NCI-H128 (cell line): ENCODE results near the gene TNNI3.
"Not testable (repeated sequence)": the region's sequence is repeated elsewhere in the genome, so short reads cannot be mapped to it uniquely, and the experiment has no call there.

ENCODE experiments used
- DNase-seq: peaks from one replicate; lab custom pipeline; 2025; ENCODE audit not compliant: unreplicated experiment; lab: John Stamatoyannopoulos, UW

The TNNI3 gene

GRCh38 chr19:55173186-55173713, 15.7 kb upstream of the TNNI3 start:
- no peak for DNase-seq

DNA sequence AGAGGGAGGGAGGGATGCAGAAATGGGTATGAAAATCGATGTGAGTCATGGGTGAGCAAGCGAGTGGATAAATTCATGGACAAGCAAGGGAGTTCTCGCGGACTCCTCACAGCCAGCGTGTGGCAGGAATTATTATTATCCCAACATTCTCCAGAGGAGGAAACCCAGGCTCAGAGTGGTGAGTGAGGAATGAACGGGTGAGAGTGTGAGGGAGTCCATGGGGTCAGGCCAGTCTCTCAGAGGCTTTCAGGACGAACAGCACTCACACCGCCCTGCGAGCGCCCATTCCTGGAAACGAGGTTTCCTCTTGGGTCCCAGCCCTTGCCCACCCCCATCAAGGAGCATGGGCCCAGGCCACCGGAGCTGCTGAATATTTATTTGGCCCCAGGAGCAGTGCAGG, 15.2 kb upstream of the TNNI3 start:
- DNase-seq = no peak

DNA sequence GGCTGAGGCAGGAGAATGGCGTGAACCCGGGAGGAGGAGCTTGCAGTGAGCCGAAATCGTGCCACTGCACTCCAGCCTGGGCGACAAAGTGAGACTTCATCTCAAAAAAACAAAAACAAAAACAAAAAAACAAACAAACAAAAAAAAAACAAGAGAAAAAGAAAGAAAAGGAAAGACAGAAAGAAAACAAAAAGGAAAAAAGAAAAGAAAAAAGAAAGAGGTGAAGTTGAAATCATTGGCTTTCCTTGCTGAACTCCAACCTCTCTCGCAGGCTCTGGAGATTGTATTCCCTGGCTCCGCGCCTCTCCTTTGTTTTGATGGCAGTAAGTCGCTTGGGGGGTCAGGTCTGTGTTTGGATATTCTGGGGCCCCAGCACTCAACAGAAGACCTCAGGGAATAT, 14.8 kb upstream of the TNNI3 start:
- not testable (repeated sequence) for DNase-seq

DNA sequence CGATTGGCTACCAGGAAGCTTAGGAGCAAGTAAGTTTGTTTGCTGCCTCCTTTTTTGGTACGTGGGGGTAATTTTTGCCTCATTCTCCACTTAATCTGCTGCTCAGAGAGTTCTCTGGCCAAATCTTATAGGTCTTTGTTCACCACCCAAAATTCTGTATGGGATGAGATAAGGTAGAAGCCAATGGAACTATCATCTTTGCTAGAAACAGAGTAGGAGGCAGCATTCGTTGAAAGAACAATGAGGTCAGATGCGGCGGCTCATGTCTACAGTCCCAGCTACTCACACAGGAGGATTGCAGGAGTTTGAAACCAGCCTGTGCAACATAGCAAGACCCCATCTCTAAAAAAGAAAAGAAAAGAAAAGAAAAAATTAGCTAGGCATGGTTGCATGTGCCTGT, 13.9 kb upstream of the TNNI3 start:
- DNase-seq = no peak

DNA sequence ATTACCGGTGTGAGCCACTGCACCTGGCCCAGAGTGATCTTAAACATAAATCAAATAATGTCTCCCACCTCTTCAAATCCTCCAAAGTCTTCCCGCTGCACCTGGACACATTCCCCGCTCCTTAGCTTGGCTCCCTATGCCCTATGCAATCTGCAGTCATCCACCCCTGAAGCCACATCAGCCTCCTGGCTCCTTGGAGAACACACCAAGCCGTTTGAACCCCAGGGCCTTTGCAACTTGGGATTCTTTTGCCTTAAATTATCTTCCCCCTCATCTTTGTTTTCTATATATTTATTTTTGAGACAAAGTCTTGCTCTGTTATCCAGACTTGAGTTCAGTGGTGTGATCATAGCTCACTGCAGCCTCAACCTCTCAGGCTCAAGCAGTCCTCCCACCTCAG, 11.6 kb upstream of the TNNI3 start:
- DNase-seq = no peak

DNA sequence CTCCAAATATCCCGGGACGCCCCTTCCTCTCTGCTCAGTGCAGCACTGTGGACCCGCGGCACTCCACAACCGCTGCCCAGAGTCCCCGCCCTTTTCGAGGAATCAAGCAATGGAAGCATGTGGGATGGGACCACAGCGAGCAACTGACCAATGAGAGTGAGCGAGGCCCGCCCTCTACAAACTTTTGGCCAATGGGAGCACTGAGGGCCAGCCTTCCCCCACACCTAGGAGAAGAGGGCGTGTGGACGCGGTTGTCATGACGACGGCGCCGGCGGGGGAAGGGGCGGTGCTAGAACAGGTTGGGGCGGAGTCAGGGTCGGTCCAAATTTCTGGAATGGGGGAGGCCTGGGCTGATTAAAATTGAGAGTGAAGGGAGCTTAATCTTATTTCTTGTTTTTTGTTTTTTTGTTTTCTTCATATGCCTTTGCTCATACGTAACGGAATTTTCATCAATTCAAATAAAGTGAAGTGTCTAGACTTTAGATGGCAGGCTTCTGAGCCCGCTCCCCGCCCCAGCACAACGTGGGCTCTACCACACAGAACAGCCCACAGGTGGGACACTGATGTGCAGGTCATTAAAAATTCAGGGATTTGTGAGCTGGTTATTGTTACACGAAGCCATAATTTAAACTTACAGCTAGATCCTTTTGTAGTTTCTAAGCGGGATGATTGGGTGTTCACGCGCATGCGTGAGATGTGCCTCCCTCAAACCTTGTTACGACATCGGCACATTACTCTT, 9.2 kb upstream of the TNNI3 start, which contains the start of gene DNAAF3:
DNAAF3 (minus strand) TSS at position 84 of the 739 bp plus-strand sequence. CDS start 200 bp downstream, outside the sequence.
- peak; percentile 89 for DNase-seq

DNA sequence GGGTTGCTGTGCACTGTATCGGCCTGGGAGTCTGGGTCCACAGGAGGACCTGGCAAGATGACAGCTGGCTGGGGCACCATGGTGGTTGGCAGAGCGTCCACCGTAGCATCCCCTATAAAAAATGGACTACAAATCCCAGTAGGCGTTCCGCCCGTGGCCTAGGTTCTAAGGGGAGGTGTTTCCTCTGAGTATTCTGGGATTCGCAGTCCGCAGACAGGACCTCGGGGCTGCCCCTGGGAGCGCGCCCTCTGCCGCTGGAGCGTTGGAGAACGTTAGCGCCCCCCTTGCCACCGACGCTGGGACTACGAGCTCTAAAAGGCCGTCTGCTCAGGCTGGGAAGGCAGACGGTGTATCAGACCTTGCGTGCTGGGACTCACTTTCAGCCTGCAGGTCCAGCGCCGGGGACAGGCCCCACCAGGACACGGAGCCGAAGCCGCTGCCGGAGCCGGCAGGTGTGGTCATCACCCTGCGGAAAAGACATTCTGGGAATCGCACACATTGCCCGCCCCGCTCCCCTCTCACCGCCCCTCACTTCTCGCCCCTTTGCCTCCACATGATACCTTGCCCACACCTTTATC, 8.5 kb upstream of the TNNI3 start:
- peak; percentile 34 for DNase-seq

DNA sequence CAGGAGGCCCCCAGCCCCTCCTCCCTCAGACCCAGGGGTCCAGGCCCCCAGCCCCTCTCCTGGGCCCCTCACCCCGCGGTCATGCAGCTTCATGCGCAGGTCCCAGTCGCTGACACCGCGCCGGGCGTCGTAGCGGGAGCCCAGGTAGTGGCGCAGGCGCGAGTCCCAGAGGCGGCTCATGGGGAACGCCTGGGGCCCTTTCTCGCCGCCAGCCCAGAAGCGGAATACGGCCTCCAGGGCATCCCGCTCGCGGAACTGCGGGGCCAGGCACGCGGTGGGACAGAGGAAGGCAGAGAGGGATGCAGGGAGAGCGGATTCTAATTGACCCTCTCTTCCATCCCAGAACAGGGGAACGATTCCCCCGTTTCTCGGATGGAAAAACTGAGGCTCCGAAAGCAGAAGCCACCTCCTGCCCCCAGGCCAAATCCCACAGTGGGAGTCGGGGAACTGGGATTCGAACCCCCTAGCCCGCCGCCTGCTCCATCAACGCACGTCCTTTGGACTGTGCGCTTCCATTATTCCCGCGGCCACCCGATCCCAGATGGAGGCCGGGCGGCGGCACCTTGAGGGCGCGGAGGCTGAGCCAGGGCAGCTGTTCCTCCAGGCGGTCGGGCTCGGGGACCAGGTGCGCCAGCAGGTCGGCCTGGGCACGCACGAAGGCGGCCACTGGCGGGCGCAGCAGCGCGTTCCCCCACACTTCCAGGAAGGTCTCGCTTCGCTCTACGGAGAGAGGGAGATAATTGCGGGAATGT, 4.2 kb upstream of the TNNI3 start:
- no peak for DNase-seq

- DNase-seq = no peak
These were observed 3.4 kb upstream of the TNNI3 start for GRCh38 chr19:55160986-55161365.

- DNase-seq = peak; percentile 87
These were observed 2.8 kb upstream of the TNNI3 start for GRCh38 chr19:55160128-55160985.

GRCh38 chr19:55158848-55159749, 1.6 kb upstream of the TNNI3 start:
- DNase-seq = no peak

GRCh38 chr19:55158423-55158822, 891 bp upstream of the TNNI3 start:
- DNase-seq = no peak

- DNase-seq = no peak
These were observed 1.1 kb downstream of the TNNI3 start for GRCh38 chr19:55156202-55157063.

DNA sequence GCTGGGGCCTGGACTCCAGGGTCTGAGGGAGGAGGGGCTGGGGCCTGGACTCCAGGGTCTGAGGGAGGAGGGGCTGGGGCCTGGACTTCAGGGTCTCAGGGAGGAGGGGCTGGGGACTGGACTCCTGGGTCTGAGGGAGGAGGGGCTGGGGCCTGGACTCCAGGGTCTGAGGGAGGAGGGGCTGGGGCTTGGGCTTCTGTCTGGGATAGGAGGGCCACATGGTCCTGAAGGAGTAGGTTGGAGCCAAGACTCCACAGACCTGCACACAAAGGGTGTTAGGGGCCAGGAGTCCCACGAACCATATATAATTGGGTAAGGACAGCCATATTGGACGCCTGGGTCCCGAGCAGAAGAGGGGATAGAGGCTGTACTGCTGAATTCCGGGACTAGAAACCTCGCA, 1.7 kb downstream of the TNNI3 start:
- DNase-seq = not testable (repeated sequence)

DNA sequence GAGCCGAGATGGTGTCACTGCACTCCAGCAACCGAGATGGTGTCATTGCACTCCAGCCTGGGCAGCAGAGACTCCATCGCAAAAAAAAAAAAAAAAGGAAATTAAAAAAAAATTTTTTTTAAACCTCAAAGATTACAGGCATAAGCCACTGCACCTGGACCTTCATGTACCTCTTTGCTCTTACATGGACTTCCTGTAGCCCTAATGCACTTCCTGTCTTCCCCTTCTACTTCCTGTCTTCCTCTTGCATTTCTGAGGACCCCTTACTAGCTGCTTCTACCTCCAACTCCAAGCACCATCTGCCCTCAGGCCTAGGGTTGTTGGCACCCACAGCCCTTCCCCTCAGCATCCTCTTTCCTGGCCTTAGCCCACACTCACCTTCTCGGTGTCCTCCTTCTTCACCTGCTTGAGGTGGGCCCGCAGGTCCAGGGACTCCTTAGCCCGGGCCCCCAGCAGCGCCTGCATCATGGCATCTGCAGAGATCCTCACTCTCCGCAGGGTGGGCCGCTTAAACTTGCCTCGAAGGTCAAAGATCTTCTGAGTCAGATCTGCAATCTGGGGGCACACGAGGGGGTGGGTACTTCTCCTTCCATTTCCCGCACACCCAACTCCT, 3.8 kb downstream of the TNNI3 start:
- DNase-seq = no peak

GRCh38 chr19:55152017-55152416, 5.5 kb downstream of the TNNI3 start:
- DNase-seq = no peak

DNA sequence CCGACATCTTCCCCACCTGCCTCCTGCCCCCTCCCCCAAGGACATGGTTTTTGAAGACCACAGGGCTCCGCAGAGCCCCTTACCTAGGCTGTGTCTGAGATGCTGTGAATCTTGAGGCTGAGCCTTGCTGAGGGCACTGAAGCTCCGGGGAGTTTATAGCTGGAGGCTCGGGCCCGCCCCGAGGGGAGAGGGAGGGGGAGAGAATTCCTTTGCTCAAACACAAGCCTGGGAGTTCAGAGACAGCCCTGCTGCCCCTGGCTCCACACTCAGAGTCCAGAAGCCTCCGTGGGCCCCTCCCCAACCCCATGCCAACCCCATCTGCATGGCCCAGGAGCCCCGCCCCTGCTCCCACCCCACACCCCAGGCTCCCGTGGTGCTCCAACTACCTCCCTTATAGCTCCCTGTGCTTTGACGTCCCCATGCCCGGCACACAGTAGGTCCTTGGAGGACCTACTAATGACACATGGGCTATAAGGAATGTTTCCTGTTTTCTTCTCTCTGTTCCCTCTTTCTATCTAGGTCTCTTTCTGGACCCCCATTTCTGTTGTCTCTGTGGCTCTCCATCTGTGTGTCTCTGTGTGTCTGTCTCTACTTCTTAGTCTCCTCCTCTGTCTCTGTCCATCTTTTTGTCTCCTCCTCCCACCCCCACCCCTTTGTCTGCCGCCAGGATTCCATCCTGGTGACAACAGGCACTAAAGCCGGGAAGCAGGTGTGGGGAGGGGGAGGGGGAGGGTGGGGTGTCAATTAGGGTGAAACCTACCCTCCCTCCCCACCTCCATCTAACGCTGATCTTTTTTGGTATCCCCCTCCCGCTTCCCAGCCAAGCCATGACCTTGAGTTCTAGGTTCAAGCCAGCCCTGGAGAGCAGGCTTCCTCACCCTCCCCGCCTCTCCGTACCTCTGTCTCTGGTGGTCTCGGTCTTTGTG, 8.2 kb downstream of the TNNI3 start, which contains the start of gene TNNT1:
TNNT1 (minus strand) TSS at position 129 of the 926 bp plus-strand sequence. CDS start 2,049 bp downstream, outside the sequence.
- no peak for DNase-seq
